ENCODE measurements around the gene PITPNM3.

DNA sequence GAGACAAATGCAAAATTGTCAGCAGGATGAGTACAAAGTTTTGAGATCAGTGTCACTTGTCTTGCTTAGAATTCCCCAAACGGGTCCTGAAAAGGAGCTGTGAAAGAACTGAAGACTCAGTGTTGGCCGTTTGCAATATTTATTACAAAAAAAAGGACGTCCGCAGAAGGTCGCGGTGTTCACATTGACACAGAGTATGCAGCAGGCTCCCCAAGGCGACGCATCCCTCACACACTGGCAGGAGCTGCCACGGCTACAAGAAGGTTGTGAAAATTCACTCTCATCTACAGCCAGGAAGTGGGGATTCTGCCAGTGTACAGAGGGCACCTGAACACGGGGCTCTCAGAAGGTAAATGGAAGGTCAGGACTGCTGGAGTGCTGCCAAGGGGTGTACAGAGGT lies 147.6 kb downstream of the PITPNM3 start:
- TF ChIP-seq, protein P1, sequence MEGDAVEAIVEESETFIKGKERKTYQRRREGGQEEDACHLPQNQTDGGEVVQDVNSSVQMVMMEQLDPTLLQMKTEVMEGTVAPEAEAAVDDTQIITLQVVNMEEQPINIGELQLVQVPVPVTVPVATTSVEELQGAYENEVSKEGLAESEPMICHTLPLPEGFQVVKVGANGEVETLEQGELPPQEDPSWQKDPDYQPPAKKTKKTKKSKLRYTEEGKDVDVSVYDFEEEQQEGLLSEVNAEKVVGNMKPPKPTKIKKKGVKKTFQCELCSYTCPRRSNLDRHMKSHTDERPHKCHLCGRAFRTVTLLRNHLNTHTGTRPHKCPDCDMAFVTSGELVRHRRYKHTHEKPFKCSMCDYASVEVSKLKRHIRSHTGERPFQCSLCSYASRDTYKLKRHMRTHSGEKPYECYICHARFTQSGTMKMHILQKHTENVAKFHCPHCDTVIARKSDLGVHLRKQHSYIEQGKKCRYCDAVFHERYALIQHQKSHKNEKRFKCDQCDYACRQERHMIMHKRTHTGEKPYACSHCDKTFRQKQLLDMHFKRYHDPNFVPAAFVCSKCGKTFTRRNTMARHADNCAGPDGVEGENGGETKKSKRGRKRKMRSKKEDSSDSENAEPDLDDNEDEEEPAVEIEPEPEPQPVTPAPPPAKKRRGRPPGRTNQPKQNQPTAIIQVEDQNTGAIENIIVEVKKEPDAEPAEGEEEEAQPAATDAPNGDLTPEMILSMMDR (conservative IDR thresholded peaks at IDR 0.05; ENCODE audit: low read depth in 2 of 2) = no peak
- TF ChIP-seq, protein P2, sequence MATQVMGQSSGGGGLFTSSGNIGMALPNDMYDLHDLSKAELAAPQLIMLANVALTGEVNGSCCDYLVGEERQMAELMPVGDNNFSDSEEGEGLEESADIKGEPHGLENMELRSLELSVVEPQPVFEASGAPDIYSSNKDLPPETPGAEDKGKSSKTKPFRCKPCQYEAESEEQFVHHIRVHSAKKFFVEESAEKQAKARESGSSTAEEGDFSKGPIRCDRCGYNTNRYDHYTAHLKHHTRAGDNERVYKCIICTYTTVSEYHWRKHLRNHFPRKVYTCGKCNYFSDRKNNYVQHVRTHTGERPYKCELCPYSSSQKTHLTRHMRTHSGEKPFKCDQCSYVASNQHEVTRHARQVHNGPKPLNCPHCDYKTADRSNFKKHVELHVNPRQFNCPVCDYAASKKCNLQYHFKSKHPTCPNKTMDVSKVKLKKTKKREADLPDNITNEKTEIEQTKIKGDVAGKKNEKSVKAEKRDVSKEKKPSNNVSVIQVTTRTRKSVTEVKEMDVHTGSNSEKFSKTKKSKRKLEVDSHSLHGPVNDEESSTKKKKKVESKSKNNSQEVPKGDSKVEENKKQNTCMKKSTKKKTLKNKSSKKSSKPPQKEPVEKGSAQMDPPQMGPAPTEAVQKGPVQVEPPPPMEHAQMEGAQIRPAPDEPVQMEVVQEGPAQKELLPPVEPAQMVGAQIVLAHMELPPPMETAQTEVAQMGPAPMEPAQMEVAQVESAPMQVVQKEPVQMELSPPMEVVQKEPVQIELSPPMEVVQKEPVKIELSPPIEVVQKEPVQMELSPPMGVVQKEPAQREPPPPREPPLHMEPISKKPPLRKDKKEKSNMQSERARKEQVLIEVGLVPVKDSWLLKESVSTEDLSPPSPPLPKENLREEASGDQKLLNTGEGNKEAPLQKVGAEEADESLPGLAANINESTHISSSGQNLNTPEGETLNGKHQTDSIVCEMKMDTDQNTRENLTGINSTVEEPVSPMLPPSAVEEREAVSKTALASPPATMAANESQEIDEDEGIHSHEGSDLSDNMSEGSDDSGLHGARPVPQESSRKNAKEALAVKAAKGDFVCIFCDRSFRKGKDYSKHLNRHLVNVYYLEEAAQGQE (IDR thresholded peaks at IDR 0.05; ENCODE audit: unreplicated experiment) = no peak
- TF ChIP-seq JUNB (IDR thresholded peaks at IDR 0.05; ENCODE audit: unreplicated experiment) (no peak), ZNF114 (CRISPR knock-in tag; IDR thresholded peaks at IDR 0.05) (no peak), EZH2phosphoT487 (IDR thresholded peaks at IDR 0.05; ENCODE audit: unreplicated experiment) (no peak)
